ENCODE data around the gene IGF1.

- no peak for TF ChIP-seq POLR2A (IDR thresholded peaks at IDR 0.05; ENCODE audit: low read depth)
- TF ChIP-seq CTCF (IDR thresholded peaks at IDR 0.05): no peak
- no peak for TF ChIP-seq EP300 (IDR thresholded peaks at IDR 0.05)
- no peak for TF ChIP-seq POLR2AphosphoS5 (IDR thresholded peaks at IDR 0.05)
These were observed 130.3 kb downstream of the IGF1 start for GRCh38 chr12:102350070-102350469.
